ENCODE results near the gene RBM41. TPM values are rescaled to one million over a fixed set of nuclear protein-coding genes. Genes with fewer than 3 reads are reported as not detected.

Gene RBM41
- total RNA-seq, 1 experiment from 2014 or later, result 31.5 TPM

DNA sequence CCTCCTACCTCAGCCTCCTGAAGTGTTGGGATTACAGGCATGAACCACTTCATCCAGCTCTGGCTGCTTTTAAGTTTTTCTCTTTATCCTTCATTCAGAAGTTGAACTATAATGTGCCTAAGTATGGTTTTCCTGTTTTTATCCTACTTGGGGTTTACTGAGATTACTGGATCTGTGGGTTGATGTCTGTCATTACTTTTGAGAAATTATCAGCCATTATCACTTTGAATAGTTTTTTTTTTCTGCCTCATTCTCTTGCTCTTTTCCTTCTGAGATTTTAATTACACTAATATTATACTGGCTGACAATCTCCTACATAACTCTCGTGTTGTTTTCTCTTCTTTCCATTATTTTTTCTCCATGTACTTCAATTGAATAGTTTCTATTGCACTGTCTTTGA lies 71.0 kb downstream of the RBM41 start:
- BruUV-seq (replicated peaks), result no TSS peak
- ChIA-PET POLR2A (ENCODE audit: unreplicated experiment) (no interaction called here), CTCF (no interaction called here)
- H3K27ac ChIP-seq, result no peak overlapping the region
- peaks cover 31% of the 10 kb centered on the region for H3K79me2 ChIP-seq (ENCODE audit: low read depth)
- intact Hi-C loops (cut with micrococcal nuclease; ENCODE audit: unreplicated experiment), result no loop called here
- no peak for TF ChIP-seq EZH2 (IDR thresholded peaks at IDR 0.05; ENCODE audit: low read depth)
- TF ChIP-seq, protein P1, sequence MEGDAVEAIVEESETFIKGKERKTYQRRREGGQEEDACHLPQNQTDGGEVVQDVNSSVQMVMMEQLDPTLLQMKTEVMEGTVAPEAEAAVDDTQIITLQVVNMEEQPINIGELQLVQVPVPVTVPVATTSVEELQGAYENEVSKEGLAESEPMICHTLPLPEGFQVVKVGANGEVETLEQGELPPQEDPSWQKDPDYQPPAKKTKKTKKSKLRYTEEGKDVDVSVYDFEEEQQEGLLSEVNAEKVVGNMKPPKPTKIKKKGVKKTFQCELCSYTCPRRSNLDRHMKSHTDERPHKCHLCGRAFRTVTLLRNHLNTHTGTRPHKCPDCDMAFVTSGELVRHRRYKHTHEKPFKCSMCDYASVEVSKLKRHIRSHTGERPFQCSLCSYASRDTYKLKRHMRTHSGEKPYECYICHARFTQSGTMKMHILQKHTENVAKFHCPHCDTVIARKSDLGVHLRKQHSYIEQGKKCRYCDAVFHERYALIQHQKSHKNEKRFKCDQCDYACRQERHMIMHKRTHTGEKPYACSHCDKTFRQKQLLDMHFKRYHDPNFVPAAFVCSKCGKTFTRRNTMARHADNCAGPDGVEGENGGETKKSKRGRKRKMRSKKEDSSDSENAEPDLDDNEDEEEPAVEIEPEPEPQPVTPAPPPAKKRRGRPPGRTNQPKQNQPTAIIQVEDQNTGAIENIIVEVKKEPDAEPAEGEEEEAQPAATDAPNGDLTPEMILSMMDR (conservative IDR thresholded peaks at IDR 0.05), result no peak
- H3K9me3 ChIP-seq (ENCODE audit: insufficient read depth, low read depth), result no peaks in the 10 kb centered on the region
- H3K27me3 ChIP-seq (ENCODE audit: insufficient read depth, low read depth), result no peaks in the 10 kb centered on the region
- no peak overlapping the region for H3K4me3 ChIP-seq
- no peaks in the 10 kb centered on the region for H4K20me1 ChIP-seq (ENCODE audit: insufficient read depth)
- no peak overlapping the region for H2AFZ ChIP-seq
- H3K9me2 ChIP-seq (ENCODE audit: insufficient read depth), result no peaks in the 10 kb centered on the region
- no peak overlapping the region for H3K4me2 ChIP-seq
- no peak for DNase-seq
- no peaks in the 10 kb centered on the region for H3F3A ChIP-seq (ENCODE audit: insufficient read depth, low read depth)
- no peaks in the 10 kb centered on the region for H3K36me3 ChIP-seq (ENCODE audit: low read depth)
- H3K4me1 ChIP-seq (replicated peaks; ENCODE audit: insufficient read depth), result no peaks in the 10 kb centered on the region; the same call in 1 of the 2 replicates

DNA sequence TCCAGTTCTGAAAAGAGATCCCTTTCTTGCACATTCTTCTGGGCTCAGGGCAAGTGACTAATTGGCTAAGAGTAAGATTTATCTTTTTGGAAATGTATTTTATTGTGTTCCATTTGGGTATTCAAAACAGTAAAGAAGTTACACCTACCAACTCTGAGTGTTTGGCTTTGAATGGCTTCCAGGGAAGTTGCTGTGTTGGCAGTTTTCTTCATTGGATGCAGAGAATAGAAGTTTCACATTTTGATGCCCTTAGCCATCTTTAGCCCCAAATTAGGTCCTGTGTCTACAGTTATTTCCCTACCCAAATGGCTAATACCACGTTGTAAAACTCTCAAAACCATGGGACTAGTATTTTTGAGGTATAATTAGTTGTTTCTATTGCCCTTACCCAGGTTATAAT lies 88.9 kb downstream of the RBM41 start:
- intact Hi-C loops (cut with micrococcal nuclease; ENCODE audit: unreplicated experiment), result loop anchor here (10.0 kb wide), 3 partner anchors 295 to 625 kb away; no protein-coding TSS in a partner anchor
- POLR2A ChIA-PET (ENCODE audit: unreplicated experiment), result no interaction called here
- Histone ChIP-seq H3K9me3 (ENCODE audit: insufficient read depth, low read depth) (no peaks in the 10 kb centered on the region), H4K20me1 (ENCODE audit: insufficient read depth) (no peaks in the 10 kb centered on the region), H3K79me2 (ENCODE audit: low read depth) (no peaks in the 10 kb centered on the region), H2AFZ (no peak overlapping the region), H3K27me3 (ENCODE audit: insufficient read depth, low read depth) (no peaks in the 10 kb centered on the region), H3F3A (ENCODE audit: insufficient read depth, low read depth) (no peaks in the 10 kb centered on the region), H3K9me2 (ENCODE audit: insufficient read depth) (no peaks in the 10 kb centered on the region), H3K4me1 (replicated peaks; ENCODE audit: insufficient read depth) (no peaks in the 10 kb centered on the region), H3K36me3 (ENCODE audit: low read depth) (no peaks in the 10 kb centered on the region), H3K4me2 (no peak overlapping the region), H3K4me3 (no peak overlapping the region), H3K27ac (no peak overlapping the region)
- TF ChIP-seq EZH2 (IDR thresholded peaks at IDR 0.05; ENCODE audit: low read depth), result no peak
- TF ChIP-seq, protein P1 (conservative IDR thresholded peaks at IDR 0.05), result no peak
- CTCF ChIA-PET, result interaction anchor here (0.7 kb wide), 1 partner anchor 131 kb away, joined by 4 read pairs; no protein-coding TSS in a partner anchor
- no TSS peak for BruUV-seq (replicated peaks)
- no peak for DNase-seq

DNA sequence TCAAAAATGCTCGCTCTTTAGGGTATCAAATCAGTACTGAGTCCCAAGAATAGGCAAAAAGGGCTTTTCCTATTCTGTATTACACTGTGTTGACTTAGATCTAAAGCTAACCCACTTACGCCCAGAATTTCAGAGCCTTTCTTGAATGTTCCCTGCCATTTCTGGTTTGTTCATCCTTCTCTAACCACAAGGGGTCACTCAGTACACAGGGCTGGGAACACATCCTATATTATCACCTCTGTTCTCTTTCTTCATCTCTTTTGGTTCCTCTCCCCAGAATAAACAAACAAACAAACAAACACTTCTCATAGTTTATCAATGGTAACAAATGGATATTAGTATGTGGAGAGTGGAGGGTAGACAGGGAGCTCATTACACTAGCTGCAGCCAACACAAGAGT lies 93.1 kb downstream of the RBM41 start:
- ChIA-PET POLR2A (ENCODE audit: unreplicated experiment) (no interaction called here), CTCF (interaction anchor here (0.7 kb wide), 1 partner anchor 438 kb away, joined by 3 read pairs; no protein-coding TSS in a partner anchor)
- no peak for TF ChIP-seq EZH2 (IDR thresholded peaks at IDR 0.05; ENCODE audit: low read depth)
- TF ChIP-seq, protein P1 (conservative IDR thresholded peaks at IDR 0.05), result peak; percentile 73
- DNase-seq, result no peak
- intact Hi-C loops (cut with micrococcal nuclease; ENCODE audit: unreplicated experiment), result loop anchor here (2.0 to 10.0 kb wide), 5 partner anchors 299 to 869 kb away; partner anchors contain the start of gene NCBP2L
- H3F3A ChIP-seq (ENCODE audit: insufficient read depth, low read depth), result no peaks in the 10 kb centered on the region
- H3K4me1 ChIP-seq (replicated peaks; ENCODE audit: insufficient read depth), result no peaks in the 10 kb centered on the region
- no peaks in the 10 kb centered on the region for H3K27me3 ChIP-seq (ENCODE audit: insufficient read depth, low read depth)
- H3K27ac ChIP-seq, result no peak overlapping the region
- no TSS peak for BruUV-seq (replicated peaks)
- H3K9me2 ChIP-seq (ENCODE audit: insufficient read depth), result no peaks in the 10 kb centered on the region
- H3K79me2 ChIP-seq (ENCODE audit: low read depth), result no peaks in the 10 kb centered on the region
- no peak overlapping the region for H3K4me3 ChIP-seq
- H2AFZ ChIP-seq, result no peak overlapping the region
- H3K9me3 ChIP-seq (ENCODE audit: insufficient read depth, low read depth), result no peaks in the 10 kb centered on the region
- no peaks in the 10 kb centered on the region for H4K20me1 ChIP-seq (ENCODE audit: insufficient read depth)
- no peaks in the 10 kb centered on the region for H3K36me3 ChIP-seq (ENCODE audit: low read depth)
- no peak overlapping the region for H3K4me2 ChIP-seq

Measured in PC-9 (cell line).